Cardiac fibroblast (primary cell): ENCODE measurements around the gene LRRC8A.
A peak's percentile ranks its signal among the peaks of the same experiment; 100 is the strongest.

Experiments
- DNase-seq, 2 donors: peaks; one replicate each; pipeline versions ENCODE4 v3.0.0 to v3.0.0-alpha.2; 2010; ENCODE audit warnings: low read depth in 2 of 2
- H3K4me3 ChIP-seq, 2 donors: replicated peaks in 1 of 2; 1 replicate in 1 of 2; 2 replicates in 1 of 2; pipeline ENCODE4 v1.5.1; 2011; ENCODE audit warnings: low read depth in 2 of 2, low read length in 2 of 2, mild to moderate bottlenecking in 2 of 2, moderate library complexity in 1 of 2
- CTCF ChIP-seq: IDR thresholded peaks from one replicate; pipeline ENCODE4 v1.5.1; 2011; ENCODE audit warnings: low read depth, mild to moderate bottlenecking, low read length, inconsistent platforms

LRRC8A gene

GRCh38 chr9:128882677-128883603 is 1.0 kb downstream of the LRRC8A start:
- DNase-seq: no peak
- TF ChIP-seq CTCF: no peak
- H3K4me3 ChIP-seq: peak overlapping the region; percentile 66 to 88

GRCh38 chr9:128884164-128884563 is 2.2 kb downstream of the LRRC8A start:
- no peak for TF ChIP-seq CTCF
- DNase-seq: no peak
- peak overlapping the region in 1 of 2 donors; percentile 5 for H3K4me3 ChIP-seq

GRCh38 chr9:128885376-128885775 is 3.4 kb downstream of the LRRC8A start:
- no peak for DNase-seq
- no peak for TF ChIP-seq CTCF
- H3K4me3 ChIP-seq: no peak overlapping the region

- no peak for DNase-seq
- no peak overlapping the region for H3K4me3 ChIP-seq
- TF ChIP-seq CTCF: no peak
Measured at GRCh38 chr9:128885798-128886197, 3.9 kb downstream of the LRRC8A start.

GRCh38 chr9:128886211-128886891 is 4.4 kb downstream of the LRRC8A start:
- TF ChIP-seq CTCF: no peak
- peak; percentile 50 to 70 for DNase-seq

GRCh38 chr9:128887049-128887448 is 5.1 kb downstream of the LRRC8A start:
- TF ChIP-seq CTCF: no peak
- no peak overlapping the region for H3K4me3 ChIP-seq
- DNase-seq: no peak

More at GRCh38 chr9:128886211-128886891, 4.4 kb downstream of the LRRC8A start:
- H3K4me3 ChIP-seq: no peak overlapping the region
